ENCODE data around the gene XXYLT1. TPM values are rescaled to one million over a fixed set of nuclear protein-coding genes. Genes with fewer than 3 reads are reported as not detected.

Gene XXYLT1
- total and polyA plus RNA-seq, 10 of the 15 experiments (the other 5 are each of a cell fraction or from before 2014, with no cell fraction given): 1.2 to 14.2 (median 9.3) TPM

GRCh38 chr3:195101927-195102608 is 168.9 kb downstream of the XXYLT1 start:
- H3K9ac ChIP-seq (ENCODE audit: control insufficient read depth, insufficient read depth, low read length): no peak overlapping the region
- in situ Hi-C loops (cut with MboI) (no loop called here), intact Hi-C loops (cut with micrococcal nuclease; ENCODE audit: unreplicated experiment) (no loop called here)
- no peak for DNase-seq (ENCODE audit: low read depth, low spot score)
- no peak overlapping the region; the same call in 1 of the 2 replicates for H3K27ac ChIP-seq (ENCODE audit: control insufficient read depth, insufficient read depth)
- no peak overlapping the region for H2AFZ ChIP-seq (ENCODE audit: control insufficient read depth, low read depth, low read length)
- TF ChIP-seq MLLT1 (IDR thresholded peaks at IDR 0.05): no peak
- TF ChIP-seq MYC (IDR thresholded peaks at IDR 0.05; ENCODE audit: insufficient read depth, insufficient read length, insufficient replicate concordance, low read length, severe bottlenecking): no peak
- no peak for TF ChIP-seq HSF1 (IDR thresholded peaks at IDR 0.05; ENCODE audit: low read depth, low read length)
- no peak for TF ChIP-seq ZBED1 (IDR thresholded peaks at IDR 0.05; ENCODE audit: borderline replicate concordance)
- TF ChIP-seq ZNF622 (IDR thresholded peaks at IDR 0.05): no peak
- TF ChIP-seq BHLHE40 (IDR thresholded peaks at IDR 0.05; ENCODE audit: borderline replicate concordance in 1 of 2, low read depth in 2 of 2, low read length in 1 of 2): no peak
- TF ChIP-seq LARP7 (IDR thresholded peaks at IDR 0.05): no peak
- no peak for TF ChIP-seq IRF3 (IDR thresholded peaks at IDR 0.05)
- TF ChIP-seq EED (IDR thresholded peaks at IDR 0.05; ENCODE audit: low read depth): no peak
- TF ChIP-seq JUNB (IDR thresholded peaks at IDR 0.05): no peak
- no peak for TF ChIP-seq TAF1 (IDR thresholded peaks at IDR 0.05; ENCODE audit: borderline replicate concordance, low read depth, low read length)
- no peak for TF ChIP-seq ATF3 (IDR thresholded peaks at IDR 0.05; ENCODE audit: borderline replicate concordance, extremely low read depth, low read depth, low read length)
- TF ChIP-seq BACH1 (IDR thresholded peaks at IDR 0.05; ENCODE audit: borderline replicate concordance): no peak
- TF ChIP-seq CEBPB (IDR thresholded peaks at IDR 0.05; ENCODE audit: borderline replicate concordance in 1 of 2, low read depth in 2 of 2, low read length in 2 of 2): no peak
- H3K79me2 ChIP-seq (ENCODE audit: control insufficient read depth, insufficient read depth, low read length): no peaks in the 10 kb centered on the region
- no peak for FAIRE-seq
- H3K4me2 ChIP-seq (ENCODE audit: control insufficient read depth, insufficient read depth): no peak overlapping the region
- ATAC-seq: no peak
- H3K9me3 ChIP-seq (replicated peaks; ENCODE audit: control insufficient read depth, insufficient read depth, low read length): no peaks in the 10 kb centered on the region
- POLR2A ChIA-PET: no interaction called here
- over 99% methylated on average over 11 of the region's 13 CpGs for WGBS (ENCODE audit: insufficient coverage, insufficient replicate concordance, low lambda C conversion rate, missing lambda C conversion rate)
- CTCF ChIA-PET: interaction anchor here (1.0 kb wide), 1 partner anchor 413 kb away, joined by 3 read pairs; no protein-coding TSS in a partner anchor
- no peaks in the 10 kb centered on the region for H3K27me3 ChIP-seq (replicated peaks in 1 of 2; ENCODE audit: control insufficient read depth in 2 of 2, insufficient read depth in 2 of 2, low read length in 1 of 2)
- no peaks in the 10 kb centered on the region for H4K20me1 ChIP-seq (ENCODE audit: control insufficient read depth, insufficient read depth)
- SMC1A ChIA-PET (ENCODE audit: uncharacterized antibody, unreplicated experiment): interaction anchor here (0.8 kb wide), 1 partner anchor 94 kb away, joined by 3 read pairs; no protein-coding TSS in a partner anchor
- no TSS peak for BruUV-seq (replicated peaks)
- RAD21 ChIA-PET (ENCODE audit: unreplicated experiment): interaction anchor here (1.1 to 2.0 kb wide), 2 partner anchors 46 to 420 kb away, joined by 3 to 8 read pairs; no protein-coding TSS in a partner anchor
- peaks cover 28% of the 10 kb centered on the region for H3K4me1 ChIP-seq (ENCODE audit: control insufficient read depth, insufficient read depth, low read length)
- no peaks in the 10 kb centered on the region for H3K36me3 ChIP-seq (ENCODE audit: control insufficient read depth in 2 of 2, insufficient read depth in 2 of 2, low read length in 1 of 2)
- H3K4me3 ChIP-seq: no peak overlapping the region
